ENCODE data around the gene RABGAP1L.

DNA sequence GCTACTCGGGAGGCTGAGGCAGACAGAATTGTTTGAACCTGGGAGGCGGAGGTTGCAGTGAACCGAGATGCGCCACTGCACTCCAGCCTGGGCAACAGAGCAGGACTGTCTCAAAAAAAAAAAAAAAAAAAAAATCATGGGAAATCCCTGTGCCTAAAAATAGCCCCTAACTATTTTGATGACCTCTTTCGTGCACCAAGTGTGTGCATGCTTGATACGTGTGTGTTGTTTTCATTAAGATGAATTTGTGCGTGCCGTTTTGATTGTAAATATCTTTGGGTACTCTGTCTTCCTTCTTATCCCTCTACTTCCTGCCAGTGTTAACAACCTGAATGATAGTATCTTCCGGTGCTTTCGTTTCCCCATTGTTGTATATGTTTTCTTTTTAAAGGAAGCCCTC is 850.2 kb downstream of the RABGAP1L start:
- TF ChIP-seq EP300 (IDR thresholded peaks at IDR 0.05): no peak
- TF ChIP-seq, protein P1, sequence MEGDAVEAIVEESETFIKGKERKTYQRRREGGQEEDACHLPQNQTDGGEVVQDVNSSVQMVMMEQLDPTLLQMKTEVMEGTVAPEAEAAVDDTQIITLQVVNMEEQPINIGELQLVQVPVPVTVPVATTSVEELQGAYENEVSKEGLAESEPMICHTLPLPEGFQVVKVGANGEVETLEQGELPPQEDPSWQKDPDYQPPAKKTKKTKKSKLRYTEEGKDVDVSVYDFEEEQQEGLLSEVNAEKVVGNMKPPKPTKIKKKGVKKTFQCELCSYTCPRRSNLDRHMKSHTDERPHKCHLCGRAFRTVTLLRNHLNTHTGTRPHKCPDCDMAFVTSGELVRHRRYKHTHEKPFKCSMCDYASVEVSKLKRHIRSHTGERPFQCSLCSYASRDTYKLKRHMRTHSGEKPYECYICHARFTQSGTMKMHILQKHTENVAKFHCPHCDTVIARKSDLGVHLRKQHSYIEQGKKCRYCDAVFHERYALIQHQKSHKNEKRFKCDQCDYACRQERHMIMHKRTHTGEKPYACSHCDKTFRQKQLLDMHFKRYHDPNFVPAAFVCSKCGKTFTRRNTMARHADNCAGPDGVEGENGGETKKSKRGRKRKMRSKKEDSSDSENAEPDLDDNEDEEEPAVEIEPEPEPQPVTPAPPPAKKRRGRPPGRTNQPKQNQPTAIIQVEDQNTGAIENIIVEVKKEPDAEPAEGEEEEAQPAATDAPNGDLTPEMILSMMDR (IDR thresholded peaks at IDR 0.05): no peak
